Astrocyte (in vitro differentiated cells and primary cell): Measurements from ENCODE around the gene SEMA4G.

Experiments used
- EZH2 ChIP-seq: IDR thresholded peaks from 2 replicates; pipeline ENCODE4 v1.6.1; 2012; ENCODE audit warnings: mild to moderate bottlenecking, low read length, inconsistent platforms; ENCODE audit not compliant: insufficient read depth
- TF ChIP-seq, protein P1 (sequence below): IDR thresholded peaks from 2 replicates; pipeline ENCODE4 v1.5.1; 2011; ENCODE audit warnings: low read depth, mild to moderate bottlenecking, inconsistent platforms, low read length, moderate library complexity; ENCODE audit not compliant: insufficient read depth

DNA sequence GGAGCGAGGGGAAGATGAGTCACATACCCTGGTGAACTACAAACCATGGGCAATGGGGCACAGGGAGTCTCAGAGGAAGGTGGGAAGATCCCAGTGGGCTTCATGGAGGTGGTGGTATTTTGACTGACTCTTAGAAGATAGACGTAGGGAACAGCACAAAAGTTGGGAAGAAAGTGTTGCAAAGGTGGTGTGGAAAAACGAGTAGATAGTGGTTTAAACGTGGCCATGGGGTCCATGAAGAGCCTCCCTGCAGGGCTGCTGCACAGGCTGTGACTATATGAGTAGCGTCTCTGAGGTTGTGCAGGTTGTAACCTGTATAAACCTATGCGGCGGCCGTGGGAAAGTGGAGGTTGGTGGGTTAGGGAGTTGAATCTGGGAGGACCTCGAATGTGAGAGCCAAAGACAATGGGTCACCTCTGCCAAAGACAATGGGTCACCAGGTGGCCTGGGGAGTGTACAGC, 44.1 kb downstream of the SEMA4G start:
- TF ChIP-seq, protein P1, sequence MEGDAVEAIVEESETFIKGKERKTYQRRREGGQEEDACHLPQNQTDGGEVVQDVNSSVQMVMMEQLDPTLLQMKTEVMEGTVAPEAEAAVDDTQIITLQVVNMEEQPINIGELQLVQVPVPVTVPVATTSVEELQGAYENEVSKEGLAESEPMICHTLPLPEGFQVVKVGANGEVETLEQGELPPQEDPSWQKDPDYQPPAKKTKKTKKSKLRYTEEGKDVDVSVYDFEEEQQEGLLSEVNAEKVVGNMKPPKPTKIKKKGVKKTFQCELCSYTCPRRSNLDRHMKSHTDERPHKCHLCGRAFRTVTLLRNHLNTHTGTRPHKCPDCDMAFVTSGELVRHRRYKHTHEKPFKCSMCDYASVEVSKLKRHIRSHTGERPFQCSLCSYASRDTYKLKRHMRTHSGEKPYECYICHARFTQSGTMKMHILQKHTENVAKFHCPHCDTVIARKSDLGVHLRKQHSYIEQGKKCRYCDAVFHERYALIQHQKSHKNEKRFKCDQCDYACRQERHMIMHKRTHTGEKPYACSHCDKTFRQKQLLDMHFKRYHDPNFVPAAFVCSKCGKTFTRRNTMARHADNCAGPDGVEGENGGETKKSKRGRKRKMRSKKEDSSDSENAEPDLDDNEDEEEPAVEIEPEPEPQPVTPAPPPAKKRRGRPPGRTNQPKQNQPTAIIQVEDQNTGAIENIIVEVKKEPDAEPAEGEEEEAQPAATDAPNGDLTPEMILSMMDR: no peak
- TF ChIP-seq EZH2: no peak
